Endothelial cell (in vitro differentiated cells): Measurements from ENCODE around the gene AUNIP. TPM values are rescaled to one million over a fixed set of nuclear protein-coding genes. Genes with fewer than 3 reads are reported as not detected.

Experiments
- DNase-seq: peaks from one replicate; pipeline ENCODE4 v3.0.0; 2021; ENCODE audit warnings: low spot score
- H3K27ac Mint-ChIP-seq: one replicate; pipeline ENCODE4 v1.8.0; 2021; ENCODE audit warnings: mixed read lengths, inconsistent platforms; ENCODE audit not compliant: unreplicated experiment
- H3K27me3 Mint-ChIP-seq: one replicate; pipeline ENCODE4 v1.8.0; 2021; ENCODE audit warnings: mild to moderate bottlenecking, moderate library complexity, mixed read lengths, inconsistent platforms; ENCODE audit not compliant: unreplicated experiment
- H3K36me3 Mint-ChIP-seq: one replicate; pipeline ENCODE4 v1.8.0; 2021; ENCODE audit warnings: mild to moderate bottlenecking, low read depth, mixed read lengths, inconsistent platforms; ENCODE audit not compliant: unreplicated experiment
- H3K4me1 Mint-ChIP-seq: one replicate; pipeline ENCODE4 v1.8.0; 2021; ENCODE audit warnings: mild to moderate bottlenecking, mixed read lengths, inconsistent platforms; ENCODE audit not compliant: unreplicated experiment
- H3K4me3 Mint-ChIP-seq: one replicate; pipeline ENCODE4 v1.8.0; 2021; ENCODE audit warnings: mild to moderate bottlenecking, mixed read lengths, inconsistent platforms; ENCODE audit not compliant: unreplicated experiment
- H3K9me3 Mint-ChIP-seq: one replicate; pipeline ENCODE4 v1.8.0; 2021; ENCODE audit warnings: mixed read lengths, inconsistent platforms; ENCODE audit not compliant: unreplicated experiment
- CTCF ChIP-seq: fragments of 200-600 bp; sonication (generic); IDR thresholded peaks from one replicate; pipeline ENCODE4 v1.5.0; 2021; ENCODE audit warnings: antibody characterized with exemption; ENCODE audit not compliant: unreplicated experiment
- total RNA-seq: library from RNA; stranded (reverse); fragmentation: NEBNext Ultra II Directional; extraction: Animal tissue kit (Norgen Biotek cat#: 25700); gene quantifications from one replicate; pipeline ENCODE4 v1.2.1, GENCODE V29; 2021; ENCODE audit not compliant: unreplicated experiment

AUNIP gene
- total RNA-seq, 1 donor from 2014 or later = 3.3 TPM

- H3K4me1 Mint-ChIP-seq = peaks cover 22% of the 10 kb centered on the region
Observed at GRCh38 chr1:25815208-25816111, 43.8 kb downstream of the AUNIP start.

GRCh38 chr1:25814549-25815087, 44.6 kb downstream of the AUNIP start:
- Mint-ChIP-seq H3K36me3 (peaks cover 34% of the 10 kb centered on the region), H3K4me1 (peaks cover 22% of the 10 kb centered on the region), H3K4me3 (peak overlapping the region; percentile 57), H3K27ac (no peak overlapping the region), H3K27me3 (peaks cover 18% of the 10 kb centered on the region), H3K9me3 (no peaks in the 10 kb centered on the region)
- DNase-seq = no peak
- TF ChIP-seq CTCF = no peak

More at GRCh38 chr1:25815208-25816111, 43.8 kb downstream of the AUNIP start:
- no peak for DNase-seq
- no peak overlapping the region for H3K27ac Mint-ChIP-seq
- H3K9me3 Mint-ChIP-seq = no peaks in the 10 kb centered on the region
- H3K27me3 Mint-ChIP-seq = peaks cover 18% of the 10 kb centered on the region
- peaks cover 34% of the 10 kb centered on the region for H3K36me3 Mint-ChIP-seq
- peak overlapping the region; percentile 57 for H3K4me3 Mint-ChIP-seq
- no peak for TF ChIP-seq CTCF

GRCh38 chr1:25813734-25814471, 45.4 kb downstream of the AUNIP start:
- peaks cover 29% of the 10 kb centered on the region for H3K36me3 Mint-ChIP-seq
- peaks cover 16% of the 10 kb centered on the region for H3K4me1 Mint-ChIP-seq
- DNase-seq = no peak
- no peaks in the 10 kb centered on the region for H3K9me3 Mint-ChIP-seq
- H3K27ac Mint-ChIP-seq = no peak overlapping the region
- H3K4me3 Mint-ChIP-seq = no peak overlapping the region
- H3K27me3 Mint-ChIP-seq = peaks cover 12% of the 10 kb centered on the region
- no peak for TF ChIP-seq CTCF

GRCh38 chr1:25813071-25813733, 46.1 kb downstream of the AUNIP start:
- TF ChIP-seq CTCF = no peak
- Mint-ChIP-seq H3K4me1 (peaks cover 9% of the 10 kb centered on the region), H3K9me3 (no peaks in the 10 kb centered on the region), H3K4me3 (peak overlapping the region; percentile 22), H3K36me3 (peaks cover 22% of the 10 kb centered on the region), H3K27me3 (peaks cover 7% of the 10 kb centered on the region), H3K27ac (no peak overlapping the region)
- no peak for DNase-seq
